Thoracic aorta (tissue), 2 donors: Measurements from ENCODE around the gene INHBA. TPM values are rescaled to one million over a fixed set of nuclear protein-coding genes. Genes with fewer than 3 reads are reported as not detected.

Experiments
- ATAC-seq: fragments of 150-250 bp; one replicate; pipeline ENCODE4 v1.8.0; 2017; ENCODE audit warnings: low read depth; ENCODE audit not compliant: insufficient number of reproducible peaks, low FRiP score
- DNase-seq: peaks from one replicate; pipeline ENCODE4 v3.0.0-alpha.2; 2020; ENCODE audit warnings: low spot score
- H3K27ac ChIP-seq, 2 donors: fragments of 200-600 bp; sonication (generic); 1 replicate in 1 of 2; 2 replicates in 1 of 2; pipeline ENCODE4 v1.5.1; 2016; ENCODE audit warnings: mild to moderate bottlenecking in 2 of 2, moderate library complexity in 2 of 2
- H3K27me3 ChIP-seq: fragments of 200-600 bp; sonication (generic); replicated peaks from 2 replicates; pipeline ENCODE4 v1.6.0; 2016; ENCODE audit warnings: mild to moderate bottlenecking; ENCODE audit not compliant: insufficient read depth
- H3K36me3 ChIP-seq: fragments of 200-600 bp; sonication (generic); one replicate; pipeline ENCODE4 v1.5.1; 2016
- H3K4me1 ChIP-seq, 2 donors: fragments of 200-600 bp; sonication (generic); 1 replicate in 1 of 2; 2 replicates in 1 of 2; pipeline versions ENCODE4 v1.5.1 to v1.6.0; 2016; ENCODE audit warnings: low read depth in 2 of 2, mild to moderate bottlenecking in 1 of 2; ENCODE audit not compliant: control insufficient read depth in 1 of 2
- H3K4me3 ChIP-seq: fragments of 200-600 bp; sonication (generic); 2 replicates; pipeline ENCODE4 v1.5.1; 2016; ENCODE audit warnings: mild to moderate bottlenecking
- H3K9me3 ChIP-seq: fragments of 200-600 bp; sonication (generic); 2 replicates; pipeline ENCODE4 v1.5.1; 2016
- total RNA-seq, 2 donors: library from RNA; depleted of rRNA; stranded (reverse); fragments of >200 nt; gene quantifications; one replicate each; pipeline versions ENCODE4 v1.1.0 to v1.2.3, GENCODE V29; 2016
- TF ChIP-seq, protein P1 (sequence below): fragments of 200-600 bp; sonication (generic); IDR thresholded peaks from one replicate; pipeline ENCODE4 v1.5.1; 2019; ENCODE audit warnings: antibody characterized with exemption

Gene INHBA
- total RNA-seq, 2 donors from 2014 or later = 24.0 to 44.8 TPM

GRCh38 chr7:41729059-41729458 lies 26.2 kb upstream of the INHBA start:
- TF ChIP-seq, protein P1, sequence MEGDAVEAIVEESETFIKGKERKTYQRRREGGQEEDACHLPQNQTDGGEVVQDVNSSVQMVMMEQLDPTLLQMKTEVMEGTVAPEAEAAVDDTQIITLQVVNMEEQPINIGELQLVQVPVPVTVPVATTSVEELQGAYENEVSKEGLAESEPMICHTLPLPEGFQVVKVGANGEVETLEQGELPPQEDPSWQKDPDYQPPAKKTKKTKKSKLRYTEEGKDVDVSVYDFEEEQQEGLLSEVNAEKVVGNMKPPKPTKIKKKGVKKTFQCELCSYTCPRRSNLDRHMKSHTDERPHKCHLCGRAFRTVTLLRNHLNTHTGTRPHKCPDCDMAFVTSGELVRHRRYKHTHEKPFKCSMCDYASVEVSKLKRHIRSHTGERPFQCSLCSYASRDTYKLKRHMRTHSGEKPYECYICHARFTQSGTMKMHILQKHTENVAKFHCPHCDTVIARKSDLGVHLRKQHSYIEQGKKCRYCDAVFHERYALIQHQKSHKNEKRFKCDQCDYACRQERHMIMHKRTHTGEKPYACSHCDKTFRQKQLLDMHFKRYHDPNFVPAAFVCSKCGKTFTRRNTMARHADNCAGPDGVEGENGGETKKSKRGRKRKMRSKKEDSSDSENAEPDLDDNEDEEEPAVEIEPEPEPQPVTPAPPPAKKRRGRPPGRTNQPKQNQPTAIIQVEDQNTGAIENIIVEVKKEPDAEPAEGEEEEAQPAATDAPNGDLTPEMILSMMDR = no peak
- no peaks in the 10 kb centered on the region for H3K27me3 ChIP-seq
- no peak overlapping the region for H3K27ac ChIP-seq
- ATAC-seq (no peak), DNase-seq (no peak)
- no peaks in the 10 kb centered on the region for H3K36me3 ChIP-seq
- H3K9me3 ChIP-seq = no peaks in the 10 kb centered on the region
- H3K4me1 ChIP-seq = no peaks in the 10 kb centered on the region
- no peak overlapping the region for H3K4me3 ChIP-seq

DNA sequence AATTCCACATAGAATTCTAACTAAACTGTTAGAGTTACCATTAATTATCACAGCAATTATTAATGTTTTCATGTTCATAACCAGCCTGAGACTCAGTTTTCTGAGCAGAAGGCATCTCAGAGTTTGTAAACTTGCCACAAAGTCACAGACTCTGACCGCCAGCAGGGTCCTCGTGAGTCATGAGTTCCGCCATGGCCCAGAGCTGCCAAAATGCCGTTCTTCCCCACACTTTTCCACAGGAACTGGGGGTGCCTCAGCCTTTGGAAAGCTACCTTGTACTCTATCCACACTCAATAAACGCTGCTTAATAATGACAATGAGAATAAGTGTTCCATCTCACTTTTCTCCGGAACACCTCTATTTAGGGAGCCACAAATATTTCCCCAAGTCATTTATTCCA lies 22.1 kb upstream of the INHBA start:
- no peaks in the 10 kb centered on the region for H3K9me3 ChIP-seq
- TF ChIP-seq, protein P1 = no peak

DNA sequence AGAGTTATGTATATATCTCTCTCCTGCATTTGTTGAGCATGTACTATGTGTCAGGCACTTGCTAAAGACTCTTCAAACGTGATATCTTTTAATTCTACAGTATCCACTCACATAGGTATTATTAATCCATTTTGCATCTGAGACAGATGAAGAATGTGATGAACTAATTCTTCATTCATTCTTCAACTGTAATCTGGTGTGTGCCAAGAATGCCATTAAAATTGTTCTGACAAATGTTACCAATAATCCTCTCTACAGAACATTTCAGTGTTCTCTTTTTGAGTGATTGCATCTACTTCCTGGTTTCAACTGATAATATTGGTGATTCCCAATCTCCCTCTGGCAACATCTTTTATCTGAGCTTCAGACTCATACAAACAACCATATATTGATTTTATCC lies 18.0 kb upstream of the INHBA start:
- ATAC-seq (no peak), DNase-seq (no peak)
- H3K4me3 ChIP-seq = no peak overlapping the region
- no peak overlapping the region for H3K27ac ChIP-seq
- no peaks in the 10 kb centered on the region for H3K9me3 ChIP-seq
- H3K27me3 ChIP-seq = no peaks in the 10 kb centered on the region
- no peaks in the 10 kb centered on the region for H3K36me3 ChIP-seq
- no peaks in the 10 kb centered on the region for H3K4me1 ChIP-seq
- TF ChIP-seq, protein P1 = no peak

More for the DNA sequence above, 22.1 kb upstream of the INHBA start:
- Histone ChIP-seq H3K4me1 (no peaks in the 10 kb centered on the region), H3K4me3 (no peak overlapping the region), H3K27ac (no peak overlapping the region), H3K36me3 (no peaks in the 10 kb centered on the region), H3K27me3 (no peaks in the 10 kb centered on the region)
- DNase-seq (no peak), ATAC-seq (no peak)

DNA sequence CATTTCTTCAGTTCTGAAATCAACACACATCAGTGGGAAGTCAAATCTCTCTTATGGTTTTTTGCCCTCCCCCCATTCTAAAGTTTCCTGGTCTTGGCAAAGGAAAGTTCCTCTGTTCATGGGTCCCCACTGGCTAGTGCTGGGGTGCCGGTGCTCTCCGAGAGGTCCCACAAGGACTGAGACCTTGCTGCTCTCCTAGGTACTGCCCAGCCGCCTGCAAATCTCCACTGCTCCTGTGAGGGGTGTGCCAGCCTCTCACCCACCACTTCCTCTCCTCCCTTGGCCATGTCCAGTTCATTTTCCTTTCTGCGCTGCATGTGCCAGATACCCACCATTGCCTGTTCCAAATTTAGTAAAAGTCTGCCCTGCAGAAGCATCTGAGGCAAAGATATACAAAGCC lies 17.2 kb upstream of the INHBA start:
- DNase-seq (no peak), ATAC-seq (no peak)
- TF ChIP-seq, protein P1 = no peak
- no peak overlapping the region for H3K4me3 ChIP-seq
- no peaks in the 10 kb centered on the region for H3K27me3 ChIP-seq
- H3K36me3 ChIP-seq = no peaks in the 10 kb centered on the region
- H3K27ac ChIP-seq = no peak overlapping the region
- H3K4me1 ChIP-seq = no peaks in the 10 kb centered on the region
- H3K9me3 ChIP-seq = no peaks in the 10 kb centered on the region

DNA sequence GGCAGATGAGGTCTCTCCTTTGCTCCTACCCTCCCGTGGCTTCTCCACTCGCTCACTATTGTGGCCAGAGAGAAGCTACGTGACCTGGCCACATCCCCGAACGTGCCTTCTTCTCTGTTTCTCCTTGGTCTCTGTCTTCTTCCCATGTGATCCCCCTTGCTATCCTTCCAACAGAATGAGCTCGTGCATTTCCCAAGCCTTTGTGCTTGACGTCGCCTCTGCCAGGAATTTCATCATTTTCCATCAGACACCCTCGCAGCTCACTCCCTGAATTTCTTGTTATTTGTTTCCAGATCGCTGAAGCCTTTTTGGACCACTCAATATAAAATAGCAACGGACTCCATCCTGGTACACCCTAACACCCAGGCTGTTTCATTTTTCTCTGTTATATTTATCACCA lies 13.8 kb upstream of the INHBA start:
- Histone ChIP-seq H3K9me3 (no peaks in the 10 kb centered on the region), H3K4me3 (no peak overlapping the region), H3K4me1 (no peaks in the 10 kb centered on the region), H3K27me3 (no peaks in the 10 kb centered on the region), H3K36me3 (no peaks in the 10 kb centered on the region), H3K27ac (no peak overlapping the region)
- DNase-seq (no peak), ATAC-seq (no peak)
- TF ChIP-seq, protein P1 = no peak
